HepG2 (cell line): ENCODE measurements around the gene SND1. TPM values are rescaled to one million over a fixed set of nuclear protein-coding genes. Genes with fewer than 3 reads are reported as not detected.

Source experiments
- ATAC-seq: fragments of 200-7000 bp; cut with Tn5 transposase; 3 replicates; pipeline ENCODE4 v1.9.1; 2020; ENCODE audit warnings: mild to moderate bottlenecking, moderate library complexity
- BruUV-seq: library from RNA; stranded (reverse); fragments of 400-500 nt; replicated peaks from 2 replicates; lab custom pipeline; 2021; lab: Mats Ljungman, UMichigan
- CTCF ChIA-PET: fragments of 300-600 bp; formaldehyde crosslinking; extraction: SDS; loops from one replicate; lab custom pipeline; 2021; ENCODE audit warnings: low total read pairs, inconsistent platforms, low intra/inter-chr PET ratio; lab: Yijun Ruan, JAX
- POLR2A ChIA-PET: fragments of 350-600 bp; sonication (Branson Sonifier 250); formaldehyde crosslinking; loops from one replicate; lab custom pipeline; 2020; ENCODE audit warnings: antibody characterized with exemption, inconsistent platforms; lab: Yijun Ruan, JAX
- DNase-seq: peaks from one replicate; pipeline ENCODE4 v3.0.0-alpha.2; 2015; ENCODE audit warnings: low spot score
- FAIRE-seq: peaks from 3 replicates; lab custom pipeline; 2011; peaks lifted over from hg19 to GRCh38; lab: Jason Lieb, UNC
- H2AFZ ChIP-seq: one replicate; pipeline ENCODE4 v1.6.1; 2011; ENCODE audit warnings: low read length, inconsistent platforms
- H3K27ac ChIP-seq: fragments of 300-600 bp; 3 replicates; pipeline ENCODE4 v1.8.0; 2011; ENCODE audit warnings: mixed run types, mild to moderate bottlenecking, mixed read lengths, low read length, inconsistent platforms; ENCODE audit not compliant: insufficient read depth; ENCODE audit errors: extremely low read length
- H3K27me3 ChIP-seq, 2 experiments: fragments of 200-600 bp in 1 of 2; 2 replicates in 1 of 2; 3 replicates in 1 of 2; pipeline versions ENCODE4 v1.6.0 to v1.8.0; 2011; ENCODE audit warnings: low read length in 2 of 2, mild to moderate bottlenecking in 2 of 2, moderate library complexity in 2 of 2, inconsistent platforms in 1 of 2; ENCODE audit not compliant: insufficient read depth in 2 of 2, control insufficient read depth in 1 of 2
- H3K36me3 ChIP-seq, 2 experiments: fragments of 200-600 bp in 1 of 2; replicated peaks in 1 of 2; 2 replicates in 1 of 2; 3 replicates in 1 of 2; pipeline versions ENCODE4 v1.5.1 to v1.8.0; 2011; ENCODE audit warnings: low read length in 2 of 2, inconsistent platforms in 1 of 2; ENCODE audit not compliant: insufficient read depth in 2 of 2, control insufficient read depth in 1 of 2
- H3K4me1 ChIP-seq: 2 replicates; pipeline ENCODE4 v1.5.1; 2012; ENCODE audit warnings: low read length, inconsistent platforms; ENCODE audit not compliant: insufficient read depth
- H3K4me2 ChIP-seq: 2 replicates; pipeline ENCODE4 v1.6.0; 2011; ENCODE audit warnings: low read depth, low read length, inconsistent platforms
- H3K4me3 ChIP-seq, 3 experiments: fragments of 200-600 bp in 1 of 3; sonication (generic), shearing (Covaris generic) in 1 of 3; replicated peaks in 1 of 3; 2 replicates each; pipeline ENCODE4 v1.5.1; 2011 to 2016; ENCODE audit warnings: low read length in 3 of 3, inconsistent platforms in 2 of 3, low read depth in 2 of 3, mild to moderate bottlenecking in 2 of 3, control low read depth in 1 of 3, mixed read lengths in 1 of 3; ENCODE audit not compliant: insufficient read depth in 1 of 3
- H3K79me2 ChIP-seq: one replicate; pipeline ENCODE4 v1.6.1; 2011; ENCODE audit warnings: low read length, inconsistent platforms; ENCODE audit not compliant: insufficient read depth
- H3K9ac ChIP-seq: 2 replicates; pipeline ENCODE4 v1.6.0; 2011; ENCODE audit warnings: mild to moderate bottlenecking, low read depth, low read length, inconsistent platforms; ENCODE audit not compliant: insufficient read depth
- H3K9me3 ChIP-seq: 2 replicates; pipeline ENCODE4 v1.5.1; 2012; ENCODE audit warnings: mild to moderate bottlenecking, low read length
- H4K20me1 ChIP-seq: 2 replicates; pipeline ENCODE4 v1.6.0; 2011; ENCODE audit warnings: inconsistent platforms, mild to moderate bottlenecking, low read length, moderate library complexity; ENCODE audit not compliant: insufficient read depth
- ASH2L ChIP-seq: fragments of 300-600, 200-600 bp; sonication (generic); IDR thresholded peaks from 2 replicates; pipeline ENCODE4 v1.7.0; 2017; ENCODE audit warnings: low read depth, mild to moderate bottlenecking, moderate library complexity, mixed read lengths, low read length; ENCODE audit not compliant: insufficient read length
- CBX1 ChIP-seq: IDR thresholded peaks from one replicate; pipeline ENCODE4 v1.6.1; 2016; ENCODE audit warnings: antibody characterized with exemption, low read depth
- EP300 ChIP-seq, 3 experiments: sonication (generic) in 1 of 3; formaldehyde crosslinking in 1 of 3; IDR thresholded peaks; 2 replicates each; pipeline versions ENCODE4 v1.5.1 to v1.6.1; 2011 to 2020; ENCODE audit warnings: low read depth in 2 of 3, low read length in 2 of 3, borderline replicate concordance in 1 of 3, improper control_type of control experiment in 1 of 3, mild to moderate bottlenecking in 1 of 3, missing genetic modification reagents in 1 of 3, moderate library complexity in 1 of 3
- HDAC1 ChIP-seq: sonication (generic); formaldehyde crosslinking; IDR thresholded peaks from 2 replicates; pipeline ENCODE4 v1.5.1; 2020; ENCODE audit warnings: mild to moderate bottlenecking, missing genetic modification reagents
- HMG20A ChIP-seq: IDR thresholded peaks from 2 replicates; pipeline ENCODE4 v1.6.1; 2016; ENCODE audit warnings: borderline replicate concordance
- HNF4A ChIP-seq: sonication (generic); formaldehyde crosslinking; IDR thresholded peaks from 2 replicates; pipeline ENCODE4 v1.4.0; 2020; ENCODE audit warnings: missing genetic modification reagents
- KDM5B ChIP-seq: sonication (generic); formaldehyde crosslinking; IDR thresholded peaks from 2 replicates; pipeline ENCODE4 v1.4.0; 2020; ENCODE audit warnings: missing genetic modification reagents, mild to moderate bottlenecking, borderline replicate concordance
- MAX ChIP-seq: IDR thresholded peaks from 2 replicates; pipeline ENCODE4 v1.6.1; 2012; ENCODE audit warnings: inconsistent platforms
- MED13 ChIP-seq: sonication (generic); formaldehyde crosslinking; IDR thresholded peaks from 2 replicates; pipeline ENCODE4 v1.5.0; 2020; ENCODE audit warnings: missing genetic modification reagents
- PATZ1 ChIP-seq: sonication (generic); formaldehyde crosslinking; IDR thresholded peaks from 2 replicates; pipeline ENCODE4 v1.4.0; 2020; ENCODE audit warnings: missing genetic modification reagents
- REL ChIP-seq: sonication (generic); formaldehyde crosslinking; conservative IDR thresholded peaks from 2 replicates; pipeline ENCODE4 v1.8.0; 2022; ENCODE audit warnings: mild to moderate bottlenecking, missing genetic modification reagents, moderate library complexity
- RFX1 ChIP-seq: fragments of 450-650 bp; IDR thresholded peaks from 2 replicates; pipeline ENCODE4 v1.6.1; 2017
- SOX13 ChIP-seq, 3 experiments: fragments of 450-650 bp in 1 of 3; sonication (generic) in 1 of 3; formaldehyde crosslinking in 1 of 3; IDR thresholded peaks in 2 of 3; conservative IDR thresholded peaks in 1 of 3; 2 replicates each; pipeline versions ENCODE4 v1.5.0 to v1.6.1; 2016 to 2020; ENCODE audit warnings: antibody characterized with exemption in 1 of 3, mild to moderate bottlenecking in 1 of 3, missing compliant biosample characterization in 1 of 3, missing genetic modification reagents in 1 of 3, moderate library complexity in 1 of 3
- SOX5 ChIP-seq: IDR thresholded peaks from 2 replicates; pipeline ENCODE4 v1.6.1; 2016; ENCODE audit warnings: borderline replicate concordance
- SOX6 ChIP-seq, 2 experiments: fragments of 450-650 bp in 1 of 2; sonication (generic) in 1 of 2; formaldehyde crosslinking in 1 of 2; IDR thresholded peaks; 2 replicates each; pipeline versions ENCODE4 v1.4.0 to v1.6.1; 2017 to 2020; ENCODE audit warnings: antibody characterized with exemption in 1 of 2, mild to moderate bottlenecking in 1 of 2, missing genetic modification reagents in 1 of 2
- ZFX ChIP-seq: sonication (generic); formaldehyde crosslinking; IDR thresholded peaks from 2 replicates; pipeline ENCODE4 v1.4.0; 2020; ENCODE audit warnings: mild to moderate bottlenecking, low read depth, missing genetic modification reagents, moderate library complexity
- ZNF292 ChIP-seq: sonication (generic); formaldehyde crosslinking; IDR thresholded peaks from 2 replicates; pipeline ENCODE4 v1.8.1; 2022; ENCODE audit warnings: mild to moderate bottlenecking, low read depth, missing genetic modification reagents, borderline replicate concordance
- ZNF615 ChIP-seq: sonication (generic); formaldehyde crosslinking; IDR thresholded peaks from 2 replicates; pipeline ENCODE4 v1.5.0; 2020; ENCODE audit warnings: mild to moderate bottlenecking, missing genetic modification reagents, borderline replicate concordance
- ZNF740 ChIP-seq: sonication (generic); formaldehyde crosslinking; IDR thresholded peaks from 2 replicates; pipeline ENCODE4 v1.4.0; 2020; ENCODE audit warnings: missing genetic modification reagents
- ZSCAN29 ChIP-seq: sonication (generic); formaldehyde crosslinking; conservative IDR thresholded peaks from 2 replicates; pipeline ENCODE4 v1.4.0; 2020; ENCODE audit warnings: mild to moderate bottlenecking, missing genetic modification reagents
- WGBS: methylation state at CpG from one replicate; pipeline ENCODE4 v1.1.6; 2017; ENCODE audit warnings: low lambda C conversion rate; 5-methylcytosine and 5-hydroxymethylcytosine counted together
- in situ Hi-C: cut with HindIII; loops from 2 replicates; pipeline ENCODE4 v1.10.0; 2017; ENCODE audit warnings: low pct_unique_long_range_greater_than_20kb; ENCODE audit not compliant: extremely low pct_ligation_motif_present
- intact Hi-C: fragments of 100-400 bp; cut with micrococcal nuclease; formaldehyde crosslinking; loops from one replicate; pipeline ENCODE4 v1.10.0; 2022; ENCODE audit not compliant: unreplicated experiment
- polyA plus RNA-seq, 8 experiments: library from polyadenylated mRNA; depleted of rRNA in 3 of 8; stranded (reverse) in 7 of 8; unstranded in 1 of 8; fragments of >200 nt; fragmentation: Illumina TruSeq in 4 of 8; extraction: Trizol in 4 of 8; gene quantifications; 2 replicates each; pipeline versions ENCODE4 v1.2.1 to v1.2.3, GENCODE V29; 2011 to 2016; ENCODE audit warnings: low read depth in 4 of 8, missing spikeins in 1 of 8, mixed read lengths in 1 of 8; ENCODE audit not compliant: insufficient read depth in 1 of 8
- total RNA-seq, 5 experiments: library from RNA; depleted of rRNA; stranded (reverse); fragments of >200 nt; fragmentation: Illumina TruSeq; extraction: Trizol; gene quantifications; 2 replicates each; pipeline ENCODE4 v1.2.3, GENCODE V29; 2016; ENCODE audit warnings: low read depth in 1 of 5

SND1 gene
- total and polyA plus RNA-seq, 2 of the 13 experiments (the other 11 are each of a cell fraction or from before 2014, with no cell fraction given): 110 to 182 TPM

GRCh38 chr7:127905491-127906330, 253.7 kb downstream of the SND1 start:
- peak; percentile 74 for ATAC-seq
- CTCF ChIA-PET: no interaction called here
- peak overlapping the region; percentile 54 for H3K27ac ChIP-seq
- intact Hi-C loops: loop anchor here (10.0 kb wide), 1 partner anchor 99 kb away; no protein-coding TSS in a partner anchor
- no peak overlapping the region; a peak in 1 of 6 replicates for H3K4me3 ChIP-seq
- H3K27me3 ChIP-seq: no peaks in the 10 kb centered on the region
- H3K4me1 ChIP-seq: peaks cover 74% of the 10 kb centered on the region
- H3K79me2 ChIP-seq: peaks cover 2% of the 10 kb centered on the region
- H2AFZ ChIP-seq: no peak overlapping the region
- H3K36me3 ChIP-seq: peaks cover 3 to 28% of the 10 kb centered on the region in 2 experiments; a peak in 3 of 5 replicates
- BruUV-seq: TSS peak; percentile 17
- H3K4me2 ChIP-seq: peak overlapping the region; percentile 39; the same call in 1 of the 2 replicates
- in situ Hi-C loops: no loop called here
- FAIRE-seq: no peak
- peaks cover 19% of the 10 kb centered on the region for H4K20me1 ChIP-seq
- no peaks in the 10 kb centered on the region for H3K9me3 ChIP-seq
- DNase-seq: peak; percentile 78
- 87% methylated on average over 2 of the region's 2 CpGs for WGBS
- POLR2A ChIA-PET: interaction anchor here (0.5 to 1.6 kb wide), 2 partner anchors 7 to 115 kb away, joined by 3 to 4 read pairs; no protein-coding TSS in a partner anchor
- H3K9ac ChIP-seq: peak overlapping the region; percentile 11; the same call in 1 of the 2 replicates
- TF ChIP-seq MED13 (no peak), REL (CRISPR knock-in tag) (no peak), SOX13 (IDR thresholded peaks at IDR 0.05) (no peak), SOX13 (CRISPR knock-in tag; conservative IDR thresholded peaks at IDR 0.05 in 1 of 2, IDR thresholded peaks at IDR 0.05 in 1 of 2) (peak in 1 of 2 experiments; percentile 50; a peak in 1 of 4 replicates), ZNF740 (CRISPR knock-in tag) (no peak), HDAC1 (CRISPR knock-in tag) (no peak), MAX (no peak), ZFX (0 out of 2 replicates have a peak, but pooled peaks have one; percentile 13), RFX1 (peak; percentile 23; the same call in 1 of the 2 replicates), ASH2L (peak; percentile 52), PATZ1 (peak; percentile 10; the same call in 1 of the 2 replicates), ZNF292 (CRISPR knock-in tag) (no peak), HNF4A (peak; percentile 6; the same call in 1 of the 2 replicates), EP300 (IDR thresholded peaks at IDR 0.05; ENCODE audit: low read depth in 2 of 2, low read length in 2 of 2) (0 out of 4 replicates have a peak, but pooled peaks of 1 of the 2 experiments have one; percentile 9), EP300 (CRISPR knock-in tag; IDR thresholded peaks at IDR 0.05; ENCODE audit: borderline replicate concordance) (no peak), SOX6 (IDR thresholded peaks at IDR 0.05) (no peak), SOX6 (CRISPR knock-in tag; IDR thresholded peaks at IDR 0.05) (peak; percentile 53; the same call in 1 of the 2 replicates), HMG20A (CRISPR knock-in tag) (no peak), CBX1 (no peak), KDM5B (CRISPR knock-in tag) (no peak), SOX5 (CRISPR knock-in tag) (peak; percentile 40; the same call in 1 of the 2 replicates), ZNF615 (CRISPR knock-in tag) (no peak), ZSCAN29 (CRISPR knock-in tag) (0 out of 2 replicates have a peak, but pooled peaks have one; percentile 49)
